ENCODE measurements around the gene MYLK.

The MYLK gene

GRCh38 chr3:123821920-123822319 lies 62.2 kb downstream of the MYLK start:
- H3K4me3 ChIP-seq (ENCODE audit: low read depth, low read length): no peak overlapping the region

DNA sequence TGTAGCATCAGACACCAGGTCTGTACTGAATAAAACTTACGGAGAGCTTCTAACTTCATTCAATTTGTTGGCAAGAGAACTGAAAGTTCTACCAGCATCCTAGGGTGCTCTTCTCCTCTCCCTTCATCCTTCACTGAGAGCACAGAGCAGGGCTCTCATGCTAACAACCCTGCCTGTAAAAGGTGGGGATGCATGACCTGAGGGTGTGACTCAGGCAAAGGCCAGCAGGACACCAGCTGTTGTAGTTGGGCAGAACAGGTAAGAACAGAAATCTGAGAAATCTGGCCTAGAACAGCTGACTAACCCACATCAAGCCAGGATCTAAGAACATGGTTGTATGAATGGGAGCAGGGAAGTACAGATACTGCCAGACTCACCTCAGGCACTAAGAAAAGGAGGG lies 64.2 kb downstream of the MYLK start:
- no peak overlapping the region for H3K4me3 ChIP-seq (ENCODE audit: low read depth, low read length)

DNA sequence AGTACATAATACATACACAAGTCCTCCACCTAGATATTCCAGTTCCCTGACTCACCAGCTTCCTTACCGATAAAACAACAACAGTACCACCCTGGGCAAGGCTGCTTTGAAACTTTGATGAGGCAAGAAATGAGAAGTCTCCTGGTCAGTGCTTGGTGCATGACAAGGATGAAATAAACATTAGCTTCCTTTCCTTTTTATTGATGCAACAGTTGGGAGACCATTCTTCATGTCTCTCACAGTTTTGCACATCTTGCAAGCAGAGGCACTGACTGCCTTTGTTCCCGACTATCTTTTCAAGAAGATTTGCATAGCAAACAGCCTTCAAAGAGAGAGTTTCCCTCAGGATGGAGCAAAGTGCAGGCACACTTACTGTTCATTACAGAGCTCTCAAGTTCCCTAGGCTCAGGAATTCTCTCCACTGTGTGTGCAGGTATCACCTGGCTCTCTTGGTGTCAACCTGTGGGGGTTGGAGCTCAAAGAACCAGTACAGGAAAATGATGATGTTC lies 65.2 kb downstream of the MYLK start:
- H3K4me3 ChIP-seq (ENCODE audit: low read depth, low read length): no peak overlapping the region

DNA sequence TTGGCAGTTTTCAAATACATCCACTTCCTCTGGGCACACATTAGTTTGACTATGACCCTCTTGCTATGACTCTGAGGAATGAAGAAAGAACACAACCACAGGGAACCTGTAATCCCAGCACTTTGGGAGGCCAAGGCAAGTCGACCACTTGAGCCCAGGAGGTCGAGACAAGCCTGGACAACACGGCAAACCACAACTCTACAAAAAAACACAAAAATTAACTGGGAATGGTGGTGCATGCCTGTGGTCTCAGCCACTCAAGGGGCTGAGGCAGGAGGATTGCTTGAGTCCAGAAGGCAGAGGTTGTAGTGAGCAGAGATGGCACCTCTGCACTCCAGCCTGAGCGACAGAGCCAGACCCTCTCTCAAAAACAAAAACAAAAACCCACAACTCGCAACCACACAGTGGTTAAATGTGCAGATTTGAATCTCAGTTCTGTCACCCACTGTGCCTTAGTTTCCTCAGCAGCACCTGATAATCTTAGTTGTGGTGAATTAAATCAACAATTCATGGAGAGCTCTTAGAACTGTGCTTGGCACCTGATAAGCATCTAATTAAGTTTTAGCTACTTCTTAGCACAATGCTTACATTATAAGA lies 65.7 kb downstream of the MYLK start:
- no peak overlapping the region for H3K4me3 ChIP-seq (ENCODE audit: low read depth, low read length)

- no peak overlapping the region for H3K4me3 ChIP-seq (ENCODE audit: low read depth, low read length)
Observed at GRCh38 chr3:123817413-123817812, 66.7 kb downstream of the MYLK start.

GRCh38 chr3:123816673-123817207 lies 67.4 kb downstream of the MYLK start:
- H3K4me3 ChIP-seq (ENCODE audit: low read depth, low read length): no peak overlapping the region

- H3K4me3 ChIP-seq (ENCODE audit: low read depth, low read length): no peak overlapping the region
Observed at GRCh38 chr3:123815981-123816380, 68.2 kb downstream of the MYLK start.

DNA sequence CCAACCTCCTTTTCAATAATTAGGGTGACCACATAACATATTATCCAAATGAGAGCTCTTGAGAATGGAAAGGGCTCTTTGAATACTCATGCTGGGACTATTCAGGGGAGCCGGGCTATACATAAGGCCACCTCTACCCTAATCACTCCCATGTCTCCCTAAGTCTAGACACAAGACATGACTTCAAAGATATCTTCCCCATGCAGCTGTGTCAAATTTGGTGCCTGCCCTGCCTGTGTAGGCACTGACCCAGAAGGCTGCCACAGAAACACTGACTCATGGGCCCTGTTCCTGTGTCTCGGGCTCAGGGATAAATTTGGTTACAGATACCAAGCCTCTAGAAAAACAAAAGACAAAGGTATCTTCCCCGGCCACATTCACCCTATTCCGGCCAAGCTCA lies 70.3 kb downstream of the MYLK start:
- H3K4me3 ChIP-seq (ENCODE audit: low read depth, low read length): no peak overlapping the region

DNA sequence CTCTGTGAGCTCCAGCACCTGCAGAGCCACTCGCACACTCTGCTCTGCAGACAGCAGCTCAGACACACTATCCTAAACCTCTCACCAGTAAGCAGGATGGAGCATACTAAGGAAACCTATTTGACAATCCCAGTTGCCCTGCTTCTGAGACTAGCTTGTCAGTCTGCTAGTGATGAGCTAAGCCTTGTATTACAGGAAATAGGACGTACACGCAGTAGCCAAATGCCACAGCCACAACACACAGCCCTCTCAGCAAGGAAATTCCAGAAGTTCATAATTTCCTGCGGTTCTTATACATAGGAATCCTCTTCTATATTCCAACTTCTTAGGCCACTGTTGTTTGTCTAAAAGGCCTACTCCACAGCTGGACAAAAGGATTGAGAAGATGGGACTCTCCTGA lies 74.5 kb downstream of the MYLK start:
- H3K4me3 ChIP-seq (ENCODE audit: low read depth, low read length): no peak overlapping the region

GRCh38 chr3:123808812-123809211 lies 75.3 kb downstream of the MYLK start:
- no peak overlapping the region for H3K4me3 ChIP-seq (ENCODE audit: low read depth, low read length)

DNA sequence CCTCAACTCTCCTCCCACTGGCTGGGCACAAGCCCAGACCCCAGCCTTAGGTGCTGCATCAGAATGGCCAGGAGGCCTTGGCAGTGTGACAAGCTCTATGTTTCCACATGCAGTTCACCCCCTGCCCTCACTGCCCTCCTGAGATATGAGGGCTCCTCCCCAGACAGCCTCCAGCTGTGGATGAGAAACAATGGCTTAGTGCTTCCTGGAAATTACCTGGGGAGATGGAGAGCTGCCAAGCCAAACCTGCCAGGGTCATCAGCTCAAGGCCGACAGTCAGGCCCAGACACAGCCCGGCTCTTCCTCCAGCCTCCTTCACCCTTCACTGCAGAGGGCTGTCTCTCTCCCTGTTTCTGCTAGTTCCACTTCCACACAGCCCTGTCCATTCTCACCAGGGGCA lies 76.3 kb downstream of the MYLK start:
- no peak overlapping the region for H3K4me3 ChIP-seq (ENCODE audit: low read depth, low read length)

- H3K4me3 ChIP-seq (ENCODE audit: low read depth, low read length): no peak overlapping the region
Observed at GRCh38 chr3:123805504-123805903, 78.6 kb downstream of the MYLK start.

DNA sequence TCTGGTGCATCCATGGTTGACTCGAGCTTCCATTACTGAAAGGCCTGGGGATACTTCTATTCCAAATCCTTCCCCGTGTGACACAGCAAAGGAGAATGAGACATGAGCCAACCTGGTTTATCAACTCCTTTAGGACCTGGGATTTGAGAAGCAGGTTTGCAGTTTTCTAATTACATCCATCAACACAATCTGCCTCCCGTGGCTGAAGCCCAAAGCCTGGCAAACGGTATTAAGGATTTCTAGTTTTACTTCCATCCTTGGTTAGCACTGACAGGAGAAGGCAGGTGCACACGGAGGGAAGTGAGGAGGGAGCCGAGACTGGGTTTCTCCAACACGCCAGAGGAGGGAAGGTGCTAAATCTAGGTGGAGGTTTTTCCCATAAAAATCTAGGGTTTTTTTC lies 79.0 kb downstream of the MYLK start:
- H3K4me3 ChIP-seq (ENCODE audit: low read depth, low read length): no peak overlapping the region

- H3K4me3 ChIP-seq (ENCODE audit: low read depth, low read length): no peak overlapping the region
Observed at GRCh38 chr3:123804676-123805075, 79.5 kb downstream of the MYLK start.

DNA sequence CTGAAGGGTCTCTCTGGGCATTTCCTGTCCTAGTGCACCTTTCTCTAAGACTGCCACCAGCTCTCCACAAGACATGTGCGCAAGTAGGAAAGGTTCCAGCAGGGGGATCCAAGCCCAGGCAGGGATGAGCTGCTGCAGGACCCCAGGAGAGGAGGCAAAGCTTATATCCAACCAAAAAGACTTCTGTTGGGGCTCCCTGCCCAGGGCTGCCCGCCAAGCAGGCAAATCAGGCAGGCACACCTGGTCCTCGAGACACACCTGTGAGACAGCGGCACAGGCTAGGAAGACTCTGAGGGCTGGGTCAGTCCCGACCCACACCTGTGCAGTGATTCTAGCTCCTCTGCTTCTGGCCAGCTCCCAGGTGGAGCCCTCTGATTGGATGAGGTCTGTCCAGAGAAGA lies 80.6 kb downstream of the MYLK start:
- no peak overlapping the region for H3K4me3 ChIP-seq (ENCODE audit: low read depth, low read length)

GRCh38 chr3:123802007-123802625 lies 82.0 kb downstream of the MYLK start:
- no peak overlapping the region for H3K4me3 ChIP-seq (ENCODE audit: low read depth, low read length)

DNA sequence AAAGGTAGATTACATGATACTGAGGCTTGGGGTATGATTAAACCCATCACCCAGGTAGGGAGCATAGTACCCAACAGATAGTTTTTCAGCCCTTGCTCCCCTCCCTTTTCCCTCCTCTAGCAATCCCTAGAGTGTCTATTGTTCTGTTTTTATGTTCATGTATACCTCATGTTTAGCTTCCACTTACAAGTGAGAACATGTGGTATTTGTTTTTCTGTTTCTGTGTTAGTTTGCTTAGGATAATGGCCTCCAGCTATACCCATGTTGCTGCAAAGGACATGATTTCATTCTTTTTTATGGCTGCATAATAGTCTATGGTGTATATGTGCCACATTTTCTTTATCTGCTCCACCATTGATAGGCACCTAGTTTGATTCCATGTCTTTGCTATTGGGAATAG lies 82.7 kb downstream of the MYLK start:
- no peak overlapping the region for H3K4me3 ChIP-seq (ENCODE audit: low read depth, low read length)

- H3K4me3 ChIP-seq (ENCODE audit: low read depth, low read length): no peak overlapping the region
Observed at GRCh38 chr3:123800362-123800682, 83.8 kb downstream of the MYLK start.

DNA sequence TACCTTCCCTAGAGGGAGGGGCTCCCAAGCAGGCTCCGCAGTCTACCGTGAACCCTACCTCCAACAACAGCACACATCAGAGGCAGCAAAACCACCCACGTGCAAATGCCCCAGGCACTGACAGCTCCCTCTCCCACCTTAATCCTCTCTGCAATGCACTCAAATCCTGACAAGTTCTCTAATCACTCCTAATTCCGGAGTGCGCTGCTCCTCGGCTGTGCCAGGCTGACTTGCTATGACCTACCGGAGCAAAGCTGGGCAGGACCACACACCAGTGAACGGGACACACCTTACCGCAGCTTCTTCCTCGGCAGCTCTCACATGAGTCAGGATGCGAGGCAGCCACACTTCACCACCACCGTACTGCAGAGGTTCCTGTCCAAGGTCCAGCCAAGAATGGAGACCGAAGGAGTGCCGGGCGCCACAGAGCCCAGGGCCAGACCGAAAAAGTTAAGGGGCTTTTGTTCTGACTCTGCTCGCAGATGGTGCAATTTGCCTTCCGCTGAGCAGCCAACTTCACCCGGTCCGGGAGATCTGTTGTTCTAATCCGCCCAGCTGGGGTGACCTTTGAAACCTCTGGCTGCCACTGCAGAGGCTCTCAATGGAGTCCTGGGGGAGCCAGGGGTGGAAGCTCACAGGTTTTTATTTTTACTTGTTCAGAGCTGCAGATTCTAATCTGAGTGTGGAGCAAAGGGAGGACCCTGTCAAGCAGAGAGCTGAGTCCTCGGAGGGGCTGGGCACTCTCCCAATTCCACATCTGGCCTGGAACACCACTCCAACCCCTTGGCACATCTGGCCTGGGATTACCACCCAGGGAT lies 84.4 kb downstream of the MYLK start:
- no peak overlapping the region for H3K4me3 ChIP-seq (ENCODE audit: low read depth, low read length)

DNA sequence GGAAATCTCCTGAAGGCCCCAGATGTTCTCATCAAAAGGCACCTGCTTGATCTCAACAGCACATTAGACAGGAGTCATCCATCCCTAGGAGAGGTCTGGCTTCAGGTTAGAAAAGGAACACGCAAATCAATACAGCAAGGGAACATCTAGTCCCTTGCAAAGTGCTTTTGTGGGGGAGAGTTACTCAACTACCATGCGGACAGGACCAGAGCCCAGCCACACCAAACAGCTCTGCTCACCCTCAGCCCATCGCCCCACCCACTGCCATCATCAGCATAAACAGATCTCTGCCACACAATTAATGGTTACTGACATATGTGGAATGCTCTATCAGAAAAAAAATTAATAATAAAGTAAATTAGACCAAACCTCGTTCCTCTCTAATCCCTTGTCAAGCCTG lies 85.6 kb downstream of the MYLK start:
- no peak overlapping the region for H3K4me3 ChIP-seq (ENCODE audit: low read depth, low read length)

DNA sequence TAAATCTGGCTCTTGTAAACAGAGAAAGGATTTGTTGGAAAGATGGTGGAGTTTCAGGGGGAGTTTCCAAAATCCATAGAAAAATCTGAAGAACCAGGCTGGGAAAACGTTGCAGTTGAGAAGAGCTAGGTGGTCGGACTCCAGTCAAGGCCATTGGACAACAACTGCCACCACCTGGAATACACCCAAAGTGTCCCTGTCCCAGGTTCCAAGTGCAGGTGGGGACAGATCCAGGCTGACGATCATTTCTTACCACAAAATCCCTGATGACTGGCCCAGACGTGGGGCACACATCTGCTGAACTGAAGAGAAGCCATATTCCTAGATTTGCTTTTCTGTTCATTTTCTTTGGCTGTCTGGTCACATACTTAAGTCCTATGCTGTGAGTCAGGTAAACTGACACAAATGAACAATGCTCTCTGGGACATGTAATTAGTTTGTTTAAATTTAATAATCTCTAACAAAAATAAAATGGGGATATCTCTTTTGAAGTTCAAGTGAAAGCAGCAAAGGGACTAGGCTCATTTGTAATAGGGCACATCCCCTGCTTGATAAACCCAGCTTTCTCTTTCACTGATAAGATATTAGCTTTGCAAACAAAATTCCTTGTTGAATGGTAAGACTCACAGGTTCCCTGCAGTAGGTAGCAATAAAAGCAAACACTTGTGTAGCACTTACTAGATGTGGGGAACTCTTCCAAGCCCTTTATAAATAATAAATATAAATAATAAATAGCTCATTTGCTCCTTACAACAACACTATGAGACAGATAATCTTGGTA lies 88.5 kb downstream of the MYLK start:
- H3K4me3 ChIP-seq (ENCODE audit: low read depth, low read length): no peak overlapping the region

Data from iPS-11a (cell line).